Liver (tissue), 9 donors: ENCODE results near the gene SYNGR2. TPM values are rescaled to one million over a fixed set of nuclear protein-coding genes. Genes with fewer than 3 reads are reported as not detected.
"Not testable (repeated sequence)": the region's sequence is repeated elsewhere in the genome, so short reads cannot be mapped to it uniquely, and the experiment has no call there.

Experiments used
- DNase-seq: peaks from one replicate; pipeline ENCODE4 v3.0.0-alpha.2; 2017; ENCODE audit warnings: low spot score
- H3K27ac ChIP-seq, 2 donors: one replicate each; pipeline ENCODE4 v1.7.0; 2013; ENCODE audit warnings: inconsistent platforms in 2 of 2, low read length in 2 of 2, control low read depth in 1 of 2, low read depth in 1 of 2, mild to moderate bottlenecking in 1 of 2
- H3K27me3 ChIP-seq, 4 donors: one replicate each; pipeline versions ENCODE4 v1.6.1 to v1.7.0; 2013; ENCODE audit warnings: low read length in 3 of 4, inconsistent platforms in 1 of 4, mild to moderate bottlenecking in 1 of 4, moderate library complexity in 1 of 4; ENCODE audit not compliant: control insufficient read depth in 4 of 4, insufficient read depth in 4 of 4
- H3K36me3 ChIP-seq, 4 donors: one replicate each; pipeline versions ENCODE4 v1.6.1 to v1.7.0; 2013; ENCODE audit warnings: low read length in 3 of 4, mild to moderate bottlenecking in 3 of 4, low read depth in 1 of 4, moderate library complexity in 1 of 4; ENCODE audit not compliant: control insufficient read depth in 4 of 4, insufficient read depth in 3 of 4
- H3K4me1 ChIP-seq, 4 donors: one replicate each; pipeline versions ENCODE4 v1.6.1 to v1.7.0; 2013; ENCODE audit warnings: low read length in 3 of 4, mild to moderate bottlenecking in 3 of 4, moderate library complexity in 1 of 4; ENCODE audit not compliant: control insufficient read depth in 4 of 4, insufficient read depth in 4 of 4
- H3K4me3 ChIP-seq, 3 donors: one replicate each; pipeline versions ENCODE4 v1.6.1 to v1.7.0; 2013; ENCODE audit warnings: low read length in 3 of 3, control low read depth in 1 of 3, low read depth in 1 of 3, mild to moderate bottlenecking in 1 of 3
- H3K9ac ChIP-seq, 2 donors: one replicate each; pipeline ENCODE4 v1.7.0; 2013; ENCODE audit warnings: low read length in 2 of 2, mild to moderate bottlenecking in 2 of 2, moderate library complexity in 2 of 2, control low read depth in 1 of 2, low read depth in 1 of 2
- H3K9me3 ChIP-seq, 4 donors: one replicate each; pipeline versions ENCODE4 v1.6.1 to v1.7.0; 2013; ENCODE audit warnings: low read length in 3 of 4; ENCODE audit not compliant: control insufficient read depth in 4 of 4
- EGR1 ChIP-seq, 2 donors: IDR thresholded peaks; 2 replicates each; pipeline ENCODE4 v1.6.1; 2016 to 2018; ENCODE audit warnings: antibody characterized with exemption in 2 of 2, low read depth in 2 of 2
- FOXA1 ChIP-seq: IDR thresholded peaks from 2 replicates; pipeline ENCODE4 v1.6.1; 2016; ENCODE audit warnings: antibody characterized with exemption
- GABPA ChIP-seq, 2 donors: IDR thresholded peaks in 1 of 2; conservative IDR thresholded peaks in 1 of 2; 2 replicates each; pipeline ENCODE4 v1.6.1; 2016; ENCODE audit warnings: antibody characterized with exemption in 2 of 2, mild to moderate bottlenecking in 1 of 2, moderate library complexity in 1 of 2
- HNF4A ChIP-seq, 2 donors: conservative IDR thresholded peaks; 2 replicates each; pipeline ENCODE4 v1.6.1; 2016; ENCODE audit warnings: antibody characterized with exemption in 2 of 2, mild to moderate bottlenecking in 2 of 2
- RAD21 ChIP-seq, 2 donors: IDR thresholded peaks; 2 replicates each; pipeline ENCODE4 v1.6.1; 2016; ENCODE audit warnings: antibody characterized with exemption in 2 of 2, mild to moderate bottlenecking in 2 of 2
- SP1 ChIP-seq: IDR thresholded peaks from 2 replicates; pipeline ENCODE4 v1.6.1; 2018; ENCODE audit warnings: antibody characterized with exemption, mild to moderate bottlenecking
- YY1 ChIP-seq: IDR thresholded peaks from 2 replicates; pipeline ENCODE4 v1.6.1; 2016; ENCODE audit warnings: antibody characterized with exemption, mild to moderate bottlenecking
- WGBS: extraction: QIAGEN DNeasy Blood & Tissue Kit; methylation state at CpG from one replicate; pipeline ENCODE4 v1.1.7; 2013; 5-methylcytosine and 5-hydroxymethylcytosine counted together
- polyA plus RNA-seq, 2 donors: library from polyadenylated mRNA; stranded (reverse) in 1 of 2; unstranded in 1 of 2; fragments of 200-250 nt in 1 of 2; fragments of >200 nt in 1 of 2; fragmentation: Nextera tagmentation in 1 of 2; extraction: Ambion mirVana in 1 of 2; gene quantifications; one replicate each; pipeline versions ENCODE4 v1.2.1 to v1.2.3, GENCODE V29; 2013 to 2015
- total RNA-seq, 2 donors: library from RNA; depleted of rRNA; stranded (reverse); fragments of >200 nt; gene quantifications; one replicate each; pipeline ENCODE4 v1.2.3, GENCODE V29; 2014
- TF ChIP-seq, protein P1 (sequence below): fragments of 150-350 bp; IDR thresholded peaks from 2 replicates; pipeline ENCODE4 v1.5.1; 2017; ENCODE audit warnings: improper control_type of control experiment, low read depth, low read length; ENCODE audit not compliant: missing input control
- TF ChIP-seq, protein P2 (sequence below): IDR thresholded peaks from 2 replicates; pipeline ENCODE4 v1.6.1; 2016; ENCODE audit warnings: antibody characterized with exemption
- donor health status: healthy.
- donor health status: healthy.
- donor health status: healthy.
- donor health status: healthy.
- donor health status: healthy.

Gene SYNGR2
- total and polyA plus RNA-seq, 4 donors: 27.9 to 84.7 (median 55.2) TPM

DNA sequence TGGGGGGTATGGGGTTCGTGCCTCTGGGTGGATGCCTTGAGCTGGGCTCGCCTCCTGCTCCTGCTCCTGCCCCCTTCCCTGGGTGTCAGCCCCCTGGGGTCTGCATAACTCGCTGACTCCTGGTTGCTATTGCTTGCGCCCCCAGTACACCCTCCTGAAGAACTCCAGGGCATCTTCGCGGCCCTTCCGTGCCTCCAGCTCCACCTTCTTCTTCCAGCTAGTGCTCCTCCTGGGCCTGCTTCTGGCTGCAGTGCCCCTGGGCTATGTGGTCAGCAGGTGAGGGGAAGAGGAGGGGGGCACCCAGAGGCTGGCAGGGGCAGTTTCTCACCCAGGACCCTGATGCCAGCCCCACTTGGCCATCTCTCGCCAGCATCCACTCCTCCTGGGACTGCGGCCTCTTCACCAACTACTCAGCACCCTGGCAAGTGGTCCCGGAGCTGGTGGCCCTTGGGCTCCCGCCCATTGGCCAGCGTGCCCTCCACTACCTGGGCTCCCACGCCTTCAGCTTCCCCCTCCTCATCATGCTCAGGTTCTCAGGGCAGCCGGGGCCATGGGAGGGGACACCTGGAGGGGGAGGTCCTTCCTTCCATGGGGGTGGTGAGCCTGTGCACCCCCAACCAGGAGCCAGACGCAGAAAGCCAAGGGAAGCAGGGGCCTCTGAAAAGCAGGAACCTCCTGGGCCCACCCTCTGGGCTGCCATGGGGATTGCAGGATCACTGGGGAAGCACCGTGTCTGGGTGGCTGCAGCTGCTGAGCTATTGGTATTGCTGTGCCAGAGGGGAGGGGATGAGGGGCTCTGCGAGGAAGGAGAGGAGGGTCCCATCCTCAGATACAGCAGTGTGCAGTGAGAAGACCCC, 29.9 kb upstream of the SYNGR2 start:
- 86% methylated on average over 17 of the region's 17 CpGs for WGBS
- no peaks in the 10 kb centered on the region for H3K36me3 ChIP-seq
- no peak overlapping the region for H3K4me3 ChIP-seq
- H3K27ac ChIP-seq: no peak overlapping the region
- H3K9ac ChIP-seq: no peak overlapping the region
- no peaks in the 10 kb centered on the region for H3K9me3 ChIP-seq
- peaks cover 0 to 8% (median 2%) of the 10 kb centered on the region in 4 donors for H3K4me1 ChIP-seq
- H3K27me3 ChIP-seq: no peaks in the 10 kb centered on the region
- TF ChIP-seq FOXA1 (no peak), SP1 (no peak), HNF4A (conservative IDR thresholded peaks at IDR 0.05) (no peak), GABPA (IDR thresholded peaks at IDR 0.05 in 1 of 2, conservative IDR thresholded peaks at IDR 0.05 in 1 of 2) (no peak), YY1 (no peak), RAD21 (IDR thresholded peaks at IDR 0.05) (no peak), EGR1 (IDR thresholded peaks at IDR 0.05; ENCODE audit: low read depth in 2 of 2) (no peak)
- TF ChIP-seq, protein P1, sequence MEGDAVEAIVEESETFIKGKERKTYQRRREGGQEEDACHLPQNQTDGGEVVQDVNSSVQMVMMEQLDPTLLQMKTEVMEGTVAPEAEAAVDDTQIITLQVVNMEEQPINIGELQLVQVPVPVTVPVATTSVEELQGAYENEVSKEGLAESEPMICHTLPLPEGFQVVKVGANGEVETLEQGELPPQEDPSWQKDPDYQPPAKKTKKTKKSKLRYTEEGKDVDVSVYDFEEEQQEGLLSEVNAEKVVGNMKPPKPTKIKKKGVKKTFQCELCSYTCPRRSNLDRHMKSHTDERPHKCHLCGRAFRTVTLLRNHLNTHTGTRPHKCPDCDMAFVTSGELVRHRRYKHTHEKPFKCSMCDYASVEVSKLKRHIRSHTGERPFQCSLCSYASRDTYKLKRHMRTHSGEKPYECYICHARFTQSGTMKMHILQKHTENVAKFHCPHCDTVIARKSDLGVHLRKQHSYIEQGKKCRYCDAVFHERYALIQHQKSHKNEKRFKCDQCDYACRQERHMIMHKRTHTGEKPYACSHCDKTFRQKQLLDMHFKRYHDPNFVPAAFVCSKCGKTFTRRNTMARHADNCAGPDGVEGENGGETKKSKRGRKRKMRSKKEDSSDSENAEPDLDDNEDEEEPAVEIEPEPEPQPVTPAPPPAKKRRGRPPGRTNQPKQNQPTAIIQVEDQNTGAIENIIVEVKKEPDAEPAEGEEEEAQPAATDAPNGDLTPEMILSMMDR: no peak
- DNase-seq: peak; percentile 35

DNA sequence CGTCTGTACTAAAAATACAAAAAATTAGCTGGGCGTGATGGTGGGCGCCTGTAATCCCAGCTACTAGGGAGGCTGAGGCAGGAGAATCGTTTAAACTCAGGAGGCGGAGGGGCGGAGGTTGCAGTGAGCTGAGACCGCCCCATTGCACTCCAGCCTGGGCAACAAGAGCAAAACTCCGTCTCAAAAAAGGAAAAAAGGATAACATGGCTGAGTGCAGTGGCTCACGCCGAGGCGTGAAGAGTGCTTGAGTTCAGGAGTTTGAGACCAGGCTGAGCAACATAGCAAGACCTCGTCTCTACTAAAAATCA, 28.6 kb upstream of the SYNGR2 start:
- DNase-seq, H3K9me3 ChIP-seq, H3K36me3 ChIP-seq, H3K9ac ChIP-seq, H3K27ac ChIP-seq, H3K4me3 ChIP-seq, H3K27me3 ChIP-seq: not testable (repeated sequence)
- H3K4me1 ChIP-seq: peaks cover 6 to 16% (median 11%) of the 10 kb centered on the region in 4 donors
- WGBS: 89% methylated on average over 12 of the region's 12 CpGs

DNA sequence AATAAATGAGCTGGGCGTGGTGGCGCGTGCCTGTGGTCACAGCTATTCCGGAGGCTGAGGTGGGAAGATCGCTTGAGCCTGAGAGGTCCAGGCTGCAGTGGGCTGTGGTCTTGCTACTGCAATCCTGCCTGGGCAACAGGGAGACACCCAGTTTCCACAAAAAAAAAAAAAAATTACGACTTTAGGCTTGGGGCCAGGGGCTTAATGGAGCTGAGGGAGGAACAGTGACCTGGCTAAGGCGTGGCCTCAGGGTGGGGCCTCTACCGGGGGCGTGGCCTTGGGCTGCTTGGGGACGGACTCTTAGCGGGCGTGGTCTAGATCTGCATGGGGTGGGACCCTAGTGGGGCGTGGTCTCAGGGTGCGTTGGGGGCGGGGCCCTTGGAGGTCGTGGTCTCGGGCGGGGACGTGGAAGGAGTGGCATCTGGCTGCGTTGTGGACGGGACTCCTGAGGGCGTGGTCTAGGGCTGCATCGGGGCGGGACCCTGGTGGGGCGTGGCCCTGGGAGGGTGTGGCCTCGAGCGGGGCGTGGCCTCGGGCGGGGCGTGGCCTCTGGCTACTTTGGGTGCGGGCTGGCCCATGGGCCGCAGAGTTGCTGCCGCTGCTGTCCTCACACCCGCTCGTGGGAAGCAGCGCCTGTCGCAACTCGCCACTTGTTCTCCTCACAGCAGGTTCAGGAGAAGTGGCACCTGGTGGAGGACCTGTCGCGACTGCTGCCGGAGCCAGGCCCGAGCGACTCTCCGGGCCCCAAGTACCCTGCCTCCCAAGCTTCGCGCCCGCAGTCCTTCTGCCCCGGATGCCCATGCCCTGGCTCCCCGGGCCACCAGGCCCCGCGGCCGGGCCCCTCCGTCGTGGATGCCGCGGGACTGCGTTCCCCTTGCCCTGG, 28.0 kb upstream of the SYNGR2 start:
- H3K27me3 ChIP-seq: no peaks in the 10 kb centered on the region
- no peak overlapping the region for H3K9ac ChIP-seq
- no peak overlapping the region for H3K4me3 ChIP-seq
- DNase-seq: peak; percentile 97
- peaks cover 6 to 22% (median 15%) of the 10 kb centered on the region in 4 donors for H3K4me1 ChIP-seq
- 27% methylated on average over 58 of the region's 58 CpGs for WGBS
- no peak overlapping the region for H3K27ac ChIP-seq
- no peaks in the 10 kb centered on the region for H3K9me3 ChIP-seq
- no peaks in the 10 kb centered on the region for H3K36me3 ChIP-seq
- TF ChIP-seq, protein P2, sequence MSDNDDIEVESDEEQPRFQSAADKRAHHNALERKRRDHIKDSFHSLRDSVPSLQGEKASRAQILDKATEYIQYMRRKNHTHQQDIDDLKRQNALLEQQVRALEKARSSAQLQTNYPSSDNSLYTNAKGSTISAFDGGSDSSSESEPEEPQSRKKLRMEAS: no peak
- peak; percentile 47 for TF ChIP-seq SP1
